HepG2 (cell line): ENCODE measurements around the gene ENG. TPM values are rescaled to one million over a fixed set of nuclear protein-coding genes. Genes with fewer than 3 reads are reported as not detected.

ENCODE experiments used
- CBX1 ChIP-seq: IDR thresholded peaks from one replicate; pipeline ENCODE4 v1.6.1; 2016; ENCODE audit warnings: antibody characterized with exemption, low read depth
- CENPBD1 ChIP-seq: sonication (generic); formaldehyde crosslinking; IDR thresholded peaks from 2 replicates; pipeline ENCODE4 v1.8.0; 2022; ENCODE audit warnings: missing genetic modification reagents, low read depth, mild to moderate bottlenecking, borderline replicate concordance
- DRAP1 ChIP-seq: IDR thresholded peaks from 2 replicates; pipeline ENCODE4 v1.6.1; 2016; ENCODE audit warnings: missing genetic modification reagents, missing compliant biosample characterization
- ETV5 ChIP-seq: IDR thresholded peaks from 2 replicates; pipeline ENCODE4 v1.6.1; 2018; ENCODE audit warnings: missing biosample characterization, missing genetic modification reagents, inconsistent platforms, borderline replicate concordance
- FOXA1 ChIP-seq, 2 experiments: fragments of 450-650 bp in 1 of 2; sonication (generic) in 1 of 2; formaldehyde crosslinking in 1 of 2; IDR thresholded peaks; 2 replicates each; pipeline versions ENCODE4 v1.4.0 to v1.6.1; 2016 to 2020; ENCODE audit warnings: missing genetic modification reagents in 1 of 2
- IKZF5 ChIP-seq: IDR thresholded peaks from 2 replicates; pipeline ENCODE4 v1.6.1; 2018; ENCODE audit warnings: missing genetic modification reagents, mild to moderate bottlenecking, missing compliant biosample characterization
- KMT2B ChIP-seq: IDR thresholded peaks from 2 replicates; pipeline ENCODE4 v1.6.1; 2016; ENCODE audit warnings: missing genetic modification reagents, missing compliant biosample characterization
- MIXL1 ChIP-seq: IDR thresholded peaks from 2 replicates; pipeline ENCODE4 v1.6.1; 2016
- MTF1 ChIP-seq: sonication (generic); formaldehyde crosslinking; IDR thresholded peaks from 2 replicates; pipeline ENCODE4 v1.5.0; 2020; ENCODE audit warnings: missing genetic modification reagents
- NFE2L2 ChIP-seq: fragments of 150-350 bp; IDR thresholded peaks from 2 replicates; pipeline ENCODE4 v1.6.1; 2014; ENCODE audit warnings: low read length
- NR2C2 ChIP-seq: sonication (generic); formaldehyde crosslinking; IDR thresholded peaks from 2 replicates; pipeline ENCODE4 v1.4.0; 2020; ENCODE audit warnings: missing genetic modification reagents, mild to moderate bottlenecking, moderate library complexity, borderline replicate concordance
- NR2F6 ChIP-seq, 2 experiments: IDR thresholded peaks; 2 replicates each; pipeline ENCODE4 v1.6.1; 2016; ENCODE audit warnings: antibody characterized with exemption in 1 of 2, mild to moderate bottlenecking in 1 of 2
- PATZ1 ChIP-seq: sonication (generic); formaldehyde crosslinking; IDR thresholded peaks from 2 replicates; pipeline ENCODE4 v1.4.0; 2020; ENCODE audit warnings: missing genetic modification reagents
- RBM39 ChIP-seq: fragments of 200-400 bp; formaldehyde crosslinking; IDR thresholded peaks from one replicate; pipeline ENCODE4 v1.6.1; 2018; ENCODE audit warnings: antibody characterized with exemption, mild to moderate bottlenecking, low read depth, low read length; ENCODE audit not compliant: poor library complexity, severe bottlenecking
- TAF15 ChIP-seq: fragments of 200-400 bp; formaldehyde crosslinking; IDR thresholded peaks from one replicate; pipeline ENCODE4 v1.6.1; 2018; ENCODE audit warnings: mild to moderate bottlenecking, low read depth, low read length; ENCODE audit not compliant: poor library complexity, severe bottlenecking
- ZBTB20 ChIP-seq: sonication (generic); formaldehyde crosslinking; IDR thresholded peaks from 2 replicates; pipeline ENCODE4 v1.8.1; 2023; ENCODE audit warnings: missing genetic modification reagents, low read depth, mild to moderate bottlenecking, borderline replicate concordance
- ZBTB7B ChIP-seq: sonication (generic); formaldehyde crosslinking; IDR thresholded peaks from 2 replicates; pipeline ENCODE4 v1.4.0; 2020; ENCODE audit warnings: missing genetic modification reagents
- ZKSCAN5 ChIP-seq: sonication (generic); formaldehyde crosslinking; IDR thresholded peaks from 2 replicates; pipeline ENCODE4 v1.5.1; 2020; ENCODE audit warnings: mild to moderate bottlenecking, missing genetic modification reagents
- ZNF20 ChIP-seq: sonication (generic); formaldehyde crosslinking; IDR thresholded peaks from 2 replicates; pipeline ENCODE4 v1.4.0; 2020; ENCODE audit warnings: mild to moderate bottlenecking, moderate library complexity, missing genetic modification reagents
- ZNF225 ChIP-seq: sonication (generic); formaldehyde crosslinking; IDR thresholded peaks from 2 replicates; pipeline ENCODE4 v1.4.0; 2020; ENCODE audit warnings: mild to moderate bottlenecking, missing genetic modification reagents
- ZNF331 ChIP-seq: sonication (generic); formaldehyde crosslinking; IDR thresholded peaks from 2 replicates; pipeline ENCODE4 v1.4.0; 2020; ENCODE audit warnings: missing genetic modification reagents
- ZNF546 ChIP-seq: sonication (generic); formaldehyde crosslinking; conservative IDR thresholded peaks from 2 replicates; pipeline ENCODE4 v1.8.1; 2023; ENCODE audit warnings: mild to moderate bottlenecking, missing genetic modification reagents
- ZNF660 ChIP-seq: sonication (generic); formaldehyde crosslinking; IDR thresholded peaks from 2 replicates; pipeline ENCODE4 v1.5.1; 2020; ENCODE audit warnings: mild to moderate bottlenecking, low read depth, missing genetic modification reagents, borderline replicate concordance
- ZNF720 ChIP-seq: sonication (generic); formaldehyde crosslinking; IDR thresholded peaks from 2 replicates; pipeline ENCODE4 v1.4.0; 2020; ENCODE audit warnings: missing genetic modification reagents
- ZNF737 ChIP-seq: sonication (generic); formaldehyde crosslinking; IDR thresholded peaks from 2 replicates; pipeline ENCODE4 v1.5.0; 2020; ENCODE audit warnings: missing genetic modification reagents, mild to moderate bottlenecking, borderline replicate concordance
- ZNF768 ChIP-seq: sonication (generic); formaldehyde crosslinking; IDR thresholded peaks from 2 replicates; pipeline ENCODE4 v1.4.0; 2020; ENCODE audit warnings: missing genetic modification reagents
- ZNF850 ChIP-seq: sonication (generic); formaldehyde crosslinking; conservative IDR thresholded peaks from 2 replicates; pipeline ENCODE4 v1.9.0; 2021; ENCODE audit warnings: mild to moderate bottlenecking, missing genetic modification reagents
- polyA plus RNA-seq, 8 experiments: library from polyadenylated mRNA; depleted of rRNA in 3 of 8; stranded (reverse) in 7 of 8; unstranded in 1 of 8; fragments of >200 nt; fragmentation: Illumina TruSeq in 4 of 8; extraction: Trizol in 4 of 8; gene quantifications; 2 replicates each; pipeline versions ENCODE4 v1.2.1 to v1.2.3, GENCODE V29; 2011 to 2016; ENCODE audit warnings: low read depth in 4 of 8, missing spikeins in 1 of 8, mixed read lengths in 1 of 8; ENCODE audit not compliant: insufficient read depth in 1 of 8
- total RNA-seq, 5 experiments: library from RNA; depleted of rRNA; stranded (reverse); fragments of >200 nt; fragmentation: Illumina TruSeq; extraction: Trizol; gene quantifications; 2 replicates each; pipeline ENCODE4 v1.2.3, GENCODE V29; 2016; ENCODE audit warnings: low read depth in 1 of 5

ENG gene
- total and polyA plus RNA-seq, 2 of the 13 experiments (the other 11 are each of a cell fraction or from before 2014, with no cell fraction given): 0.02 to 1.1 TPM

GRCh38 chr9:127802576-127803443, 51.6 kb downstream of the ENG start, which contains the start of gene FPGS (continued):
- peak; percentile 41 for TF ChIP-seq PATZ1
- 0 out of 2 replicates have a peak, but pooled peaks have one; percentile 41 for TF ChIP-seq ZNF225 (CRISPR knock-in tag)
- TF ChIP-seq FOXA1 (IDR thresholded peaks at IDR 0.05): no peak
- TF ChIP-seq FOXA1 (CRISPR knock-in tag; IDR thresholded peaks at IDR 0.05): no peak
- no peak for TF ChIP-seq ZNF720 (CRISPR knock-in tag)
- no peak for TF ChIP-seq NFE2L2
- no peak for TF ChIP-seq KMT2B (CRISPR knock-in tag)
- peak; percentile 13; the same call in 1 of the 2 replicates for TF ChIP-seq ZBTB7B (CRISPR knock-in tag)
- no peak for TF ChIP-seq ZBTB20 (CRISPR knock-in tag)
- no peak for TF ChIP-seq MIXL1 (CRISPR knock-in tag)
- no peak for TF ChIP-seq MTF1 (CRISPR knock-in tag)
- peak; percentile 35; the same call in 1 of the 2 replicates for TF ChIP-seq NR2C2 (CRISPR knock-in tag)
- TF ChIP-seq ZNF660 (CRISPR knock-in tag): no peak
- TF ChIP-seq ZNF20: no peak
- TF ChIP-seq ZNF546: peak; percentile 79; the same call in 1 of the 2 replicates
- peak; percentile 15 for TF ChIP-seq RBM39
- TF ChIP-seq ZKSCAN5 (CRISPR knock-in tag): no peak
- TF ChIP-seq ZNF768 (CRISPR knock-in tag): 0 out of 2 replicates have a peak, but pooled peaks have one; percentile 16
- TF ChIP-seq ZNF737 (CRISPR knock-in tag): no peak
- TF ChIP-seq TAF15: no peak
- peak; percentile 44; the same call in 1 of the 2 replicates for TF ChIP-seq CENPBD1 (CRISPR knock-in tag)
- peak; percentile 37; the same call in 1 of the 2 replicates for TF ChIP-seq ZNF331 (CRISPR knock-in tag)
- TF ChIP-seq CBX1: no peak
- no peak for TF ChIP-seq ZNF850 (CRISPR knock-in tag)
- peak; percentile 51 for TF ChIP-seq ETV5
- TF ChIP-seq DRAP1 (CRISPR knock-in tag): peak; percentile 38; the same call in 1 of the 2 replicates
- TF ChIP-seq IKZF5 (CRISPR knock-in tag): no peak; the same call in 1 of the 2 replicates
- TF ChIP-seq NR2F6 (IDR thresholded peaks at IDR 0.05): no peak
- TF ChIP-seq NR2F6 (CRISPR knock-in tag; IDR thresholded peaks at IDR 0.05): no peak
